ENCODE data around the gene SLC6A9. TPM values are rescaled to one million over a fixed set of nuclear protein-coding genes. Genes with fewer than 3 reads are reported as not detected.

The SLC6A9 gene
- total RNA-seq: 1.9 and 4.5 TPM in 2 replicates

GRCh38 chr1:44031252-44032169, at the start of gene SLC6A9:
TSS of gene SLC6A9 (minus strand) at chr1:44031462. CDS start at chr1:44024277, 7,185 bp downstream.

GRCh38 chr1:43991476-43992231, 39.6 kb downstream of the SLC6A9 start, which contains the start of gene CCDC24:
TSS of gene CCDC24 (plus strand) at chr1:43991599. CDS start at chr1:43991879, 280 bp downstream.

GRCh38 chr1:43978551-43979260, 52.6 kb downstream of the SLC6A9 start, which contains the start of gene B4GALT2:
TSS of gene B4GALT2 (plus strand) at chr1:43979210. CDS start at chr1:43981161, 1,951 bp downstream.

GRCh38 chr1:43974443-43975248, 56.6 kb downstream of the SLC6A9 start, which contains the start of gene ATP6V0B:
TSS of gene ATP6V0B (plus strand) at chr1:43974960. CDS start at chr1:43975041, 81 bp downstream.

DNA sequence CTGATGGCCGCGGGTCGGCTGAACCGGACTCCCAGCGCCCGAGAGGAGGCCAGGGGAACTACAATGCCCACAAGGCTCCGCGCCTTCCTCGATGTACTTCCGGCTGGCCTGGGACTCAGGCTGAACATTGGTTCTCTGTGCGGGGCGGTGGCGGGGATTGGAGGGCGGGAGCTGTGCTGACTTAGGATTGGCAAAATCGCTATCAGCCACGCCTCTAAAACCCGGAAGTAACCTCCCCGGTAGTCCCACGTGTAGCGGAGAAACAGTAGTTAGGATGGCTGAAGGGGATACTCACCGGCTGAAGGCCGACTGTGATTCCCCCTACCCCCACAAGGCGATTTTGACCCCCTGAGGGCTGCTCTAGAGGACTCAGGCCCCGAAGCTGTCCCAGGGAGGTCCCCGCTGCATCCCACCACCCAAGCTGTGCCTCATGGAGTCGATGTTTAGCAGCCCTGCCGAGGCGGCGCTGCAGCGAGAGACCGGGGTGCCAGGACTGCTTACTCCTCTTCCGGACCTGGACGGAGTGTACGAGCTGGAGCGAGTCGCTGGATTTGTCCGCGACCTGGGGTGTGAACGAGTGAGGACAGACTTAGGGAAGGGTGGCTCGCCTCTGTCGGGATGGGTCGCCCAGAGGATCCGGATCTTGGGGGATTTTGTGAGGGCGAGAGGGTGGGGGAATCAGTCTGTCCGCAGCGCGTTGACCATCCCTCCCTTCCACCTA, 61.4 kb downstream of the SLC6A9 start, which contains the start of gene DPH2:
Gene DPH2, plus strand, starts transcription at position 265 of the 721 bp plus-strand sequence. Its CDS starts 166 bp downstream, at position 431.

Other genes starting within 250 kb of the SLC6A9 start
- gene ARTN, start 97.7 kb downstream of the SLC6A9 start, total RNA-seq: 43.2 and 49.7 TPM in 2 replicates
- gene IPO13, start 84.5 kb downstream of the SLC6A9 start, total RNA-seq: 33.1 and 85.9 TPM in 2 replicates
- gene DPH2, start 61.5 kb downstream of the SLC6A9 start, total RNA-seq: 27.3 and 33.9 TPM in 2 replicates
- 167 and 185 TPM in 2 replicates for gene ATP6V0B, start 56.5 kb downstream of the SLC6A9 start, total RNA-seq
- 86.7 and 126 TPM in 2 replicates for gene B4GALT2, start 52.3 kb downstream of the SLC6A9 start, total RNA-seq
- gene CCDC24, start 39.9 kb downstream of the SLC6A9 start, total RNA-seq: 5.3 and 6.4 TPM in 2 replicates
- gene KLF17, start 87.4 kb upstream of the SLC6A9 start, total RNA-seq: not detected in 2 replicates
- not detected in 2 replicates for gene KLF18, start 110.2 kb upstream of the SLC6A9 start, total RNA-seq
- 23.5 and 23.6 TPM in 2 replicates for gene DMAP1, start 182.0 kb upstream of the SLC6A9 start, total RNA-seq